ENCODE measurements around the gene TMEM35B.

Gene TMEM35B

DNA sequence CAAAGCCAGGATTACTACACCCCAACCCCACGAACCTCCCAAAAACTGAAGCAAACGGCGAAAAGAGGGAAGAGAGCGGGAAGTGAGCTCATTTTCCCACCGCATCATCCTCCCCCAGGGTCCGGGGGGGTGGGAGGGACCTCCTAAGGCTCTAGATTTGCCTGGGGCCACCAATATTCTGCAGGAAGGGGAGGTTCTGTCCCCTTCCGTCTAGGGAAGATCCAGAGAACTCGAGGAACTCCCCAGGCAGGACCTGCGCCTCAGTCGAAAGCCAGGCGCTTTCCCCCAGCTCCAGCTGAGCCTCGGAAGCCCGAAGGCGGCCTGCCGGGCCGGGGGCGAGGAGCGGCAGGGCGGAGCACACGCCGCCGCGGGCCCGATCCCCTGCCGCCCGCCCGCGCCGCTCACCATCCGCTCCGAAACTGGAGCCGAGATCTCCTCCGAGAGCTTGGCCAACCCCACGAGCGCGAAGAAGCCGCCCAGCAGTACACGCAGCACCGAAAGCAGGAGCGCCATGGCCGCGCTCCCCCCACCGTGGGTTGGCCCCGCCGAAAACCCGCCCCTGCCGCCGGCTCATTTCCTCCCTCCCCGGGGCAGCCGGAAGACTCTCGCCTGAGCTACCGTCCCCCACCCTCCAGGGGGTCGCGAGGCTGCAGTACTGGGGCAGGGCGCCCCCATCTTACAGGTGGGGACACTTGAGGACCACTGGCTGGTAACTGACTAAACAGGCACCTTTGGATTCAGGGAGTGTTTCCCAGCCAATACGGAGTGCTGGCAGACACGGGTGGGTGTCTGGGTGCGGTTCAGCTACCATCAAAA is at the start of gene TMEM35B:
Gene TMEM35B, minus strand, starts transcription at position 555 of the 816 bp plus-strand sequence. Its CDS starts 42 bp downstream, at position 513.
- Histone ChIP-seq H3K27ac (ENCODE audit: low read length) (peak within 1 kb of the TSS; percentile 86), H3K9me3 (ENCODE audit: control insufficient read depth in 2 of 2, low read length in 2 of 2) (no peaks in the 10 kb centered on the region), H3K27me3 (ENCODE audit: control insufficient read depth in 1 of 2, insufficient read depth in 2 of 2, low read length in 2 of 2) (no peaks in the 10 kb centered on the region), H3K4me1 (ENCODE audit: control insufficient read depth, insufficient read depth, low read length) (peaks cover 15% of the 10 kb centered on the region), H3K4me3 (ENCODE audit: low read length in 2 of 2) (peak within 1 kb of the TSS; percentile 73 to 94), H3K36me3 (ENCODE audit: control insufficient read depth in 2 of 2, insufficient read depth in 2 of 2, low read length in 2 of 2) (peaks cover 3 to 6% of the 10 kb centered on the region in 2 donors), H3K9ac (ENCODE audit: low read length in 2 of 2) (peak within 1 kb of the TSS; percentile 87 to 90)

DNA sequence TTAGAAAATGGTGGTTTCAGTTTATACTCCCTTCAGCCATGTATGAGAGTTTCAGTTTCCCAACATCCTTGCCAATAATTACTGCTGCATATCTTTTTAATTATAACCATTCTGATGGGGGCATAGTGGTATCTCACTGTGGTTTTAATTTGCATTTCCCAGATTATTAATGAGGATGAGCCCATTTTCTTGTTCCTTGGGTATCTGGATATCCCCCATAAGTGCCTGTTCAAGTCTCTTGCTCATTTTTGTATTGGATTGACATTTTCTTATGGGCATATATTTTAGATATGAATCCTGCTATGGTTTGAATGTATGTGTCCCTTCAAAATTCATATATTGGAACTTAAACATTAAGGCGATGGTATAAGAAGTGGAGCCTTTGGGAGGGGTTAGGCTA is 48.2 kb upstream of the TMEM35B start:
- Histone ChIP-seq H3K36me3 (ENCODE audit: control insufficient read depth in 2 of 2, insufficient read depth in 2 of 2, low read length in 2 of 2) (no peaks in the 10 kb centered on the region), H3K9me3 (ENCODE audit: control insufficient read depth in 2 of 2, low read length in 2 of 2) (peaks cover 0 to 4% of the 10 kb centered on the region in 2 donors), H3K9ac (ENCODE audit: low read length in 2 of 2) (no peak overlapping the region), H3K4me3 (ENCODE audit: low read length in 2 of 2) (no peak overlapping the region), H3K27me3 (ENCODE audit: control insufficient read depth in 1 of 2, insufficient read depth in 2 of 2, low read length in 2 of 2) (no peaks in the 10 kb centered on the region), H3K27ac (ENCODE audit: low read length) (no peak overlapping the region), H3K4me1 (ENCODE audit: control insufficient read depth, insufficient read depth, low read length) (peaks cover 11% of the 10 kb centered on the region)

DNA sequence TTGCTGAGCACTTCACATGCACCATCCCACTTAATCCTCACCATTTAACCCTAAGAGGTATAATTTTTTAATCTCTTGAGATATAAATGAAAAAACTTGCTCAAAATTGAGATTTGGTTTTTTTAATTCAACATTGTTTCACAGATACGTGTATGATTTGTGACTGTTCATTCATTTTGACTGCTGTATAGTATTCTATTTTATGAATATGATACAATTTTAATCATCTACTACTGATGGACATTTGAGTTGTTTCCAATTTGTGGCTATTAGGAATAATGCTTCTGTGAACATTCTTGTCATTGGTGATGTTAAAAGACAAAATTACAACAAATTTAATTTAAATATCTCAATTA is 47.2 kb upstream of the TMEM35B start:
- no peak overlapping the region for H3K9ac ChIP-seq (ENCODE audit: low read length in 2 of 2)
- H3K27ac ChIP-seq (ENCODE audit: low read length): no peak overlapping the region

DNA sequence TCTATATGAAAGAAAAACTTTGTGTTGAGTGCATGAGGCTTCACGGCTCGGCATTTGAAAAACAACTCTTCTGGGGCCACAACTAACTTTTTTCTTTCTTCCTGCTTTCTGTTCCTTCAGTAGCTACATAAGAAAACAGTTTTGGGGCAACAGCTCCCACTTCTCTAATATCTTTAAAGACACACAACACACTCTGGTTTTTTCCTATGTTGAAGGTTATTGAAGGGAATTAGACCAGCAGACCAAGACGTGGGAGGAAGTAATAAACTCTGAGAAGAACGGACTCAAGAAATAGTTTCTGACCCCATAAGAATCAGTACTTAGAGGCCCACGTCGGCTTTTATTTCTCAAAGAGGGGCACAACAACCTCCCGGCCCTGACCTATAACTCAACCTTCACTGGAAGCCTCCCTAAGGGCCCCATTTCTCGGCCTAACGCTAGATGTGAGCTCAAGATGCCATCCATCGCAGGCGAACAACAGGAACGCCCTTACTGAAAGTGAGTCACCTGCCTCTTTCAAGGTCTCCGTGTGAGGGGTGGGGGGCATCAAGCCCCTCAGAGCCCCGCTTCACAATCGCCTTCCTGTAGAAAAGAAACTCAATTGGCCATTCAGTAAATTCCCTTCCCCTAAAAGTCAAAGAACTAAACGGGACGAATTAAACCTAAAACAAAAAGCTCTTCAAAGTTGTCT is 45.8 kb upstream of the TMEM35B start:
- H3K4me1 ChIP-seq (ENCODE audit: control insufficient read depth, insufficient read depth, low read length): peaks cover 11% of the 10 kb centered on the region
- H3K9ac ChIP-seq (ENCODE audit: low read length in 2 of 2): peak overlapping the region; percentile 85 to 94

More for the DNA sequence above, 47.2 kb upstream of the TMEM35B start:
- H3K36me3 ChIP-seq (ENCODE audit: control insufficient read depth in 2 of 2, insufficient read depth in 2 of 2, low read length in 2 of 2): peaks cover 0 to 3% of the 10 kb centered on the region in 2 donors
- H3K9me3 ChIP-seq (ENCODE audit: control insufficient read depth in 2 of 2, low read length in 2 of 2): peaks cover 0 to 4% of the 10 kb centered on the region in 2 donors
- H3K4me1 ChIP-seq (ENCODE audit: control insufficient read depth, insufficient read depth, low read length): peaks cover 11% of the 10 kb centered on the region
- peak overlapping the region; percentile 49 to 93 for H3K4me3 ChIP-seq (ENCODE audit: low read length in 2 of 2)
- H3K27me3 ChIP-seq (ENCODE audit: control insufficient read depth in 1 of 2, insufficient read depth in 2 of 2, low read length in 2 of 2): no peaks in the 10 kb centered on the region

DNA sequence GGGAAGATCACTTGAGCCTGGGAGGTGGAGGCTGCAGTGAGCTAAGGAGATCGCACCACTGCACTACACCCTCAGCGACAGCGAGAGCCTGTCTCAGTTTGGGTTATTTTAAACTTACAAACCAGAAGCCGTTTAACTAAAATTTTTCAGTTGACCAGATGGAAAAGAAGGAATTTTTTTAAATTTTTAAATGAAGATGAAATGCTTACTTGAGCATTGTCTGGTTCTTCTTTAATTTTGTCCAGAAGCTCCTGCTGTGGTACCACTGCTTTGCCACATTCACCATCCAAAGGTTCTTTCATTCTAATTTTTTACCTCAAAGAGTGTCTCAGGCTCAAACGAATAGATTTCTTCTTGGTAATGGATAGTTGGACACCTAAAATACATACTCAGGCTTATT is 45.2 kb upstream of the TMEM35B start:
- Histone ChIP-seq H3K27ac (ENCODE audit: low read length) (no peak overlapping the region), H3K4me1 (ENCODE audit: control insufficient read depth, insufficient read depth, low read length) (peaks cover 11% of the 10 kb centered on the region)

More for the DNA sequence above, 45.8 kb upstream of the TMEM35B start:
- H3K9me3 ChIP-seq (ENCODE audit: control insufficient read depth in 2 of 2, low read length in 2 of 2): peaks cover 0 to 4% of the 10 kb centered on the region in 2 donors
- peaks cover 0 to 3% of the 10 kb centered on the region in 2 donors for H3K36me3 ChIP-seq (ENCODE audit: control insufficient read depth in 2 of 2, insufficient read depth in 2 of 2, low read length in 2 of 2)
- H3K27ac ChIP-seq (ENCODE audit: low read length): peak overlapping the region; percentile 92
- H3K4me3 ChIP-seq (ENCODE audit: low read length in 2 of 2): peak overlapping the region; percentile 84 to 93
- no peaks in the 10 kb centered on the region for H3K27me3 ChIP-seq (ENCODE audit: control insufficient read depth in 1 of 2, insufficient read depth in 2 of 2, low read length in 2 of 2)

DNA sequence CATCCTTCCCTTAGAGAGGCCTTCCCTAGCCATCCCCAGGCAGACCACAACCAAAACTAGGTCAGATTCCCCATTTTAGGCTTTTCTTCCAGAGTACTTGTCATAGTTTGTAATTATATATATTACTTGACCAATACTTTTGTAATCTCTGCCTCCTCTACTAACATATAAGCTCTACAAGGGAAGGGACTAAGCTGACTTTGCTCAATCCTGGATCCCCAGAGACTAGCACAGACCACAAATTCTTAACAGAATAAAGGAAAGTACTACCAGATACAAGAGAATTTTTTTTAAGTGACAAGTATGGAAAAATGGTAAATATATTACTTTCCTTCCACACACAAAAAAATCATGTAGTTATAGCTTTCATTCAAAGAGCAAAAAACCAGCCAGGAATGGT is 44.6 kb upstream of the TMEM35B start:
- H3K27me3 ChIP-seq (ENCODE audit: control insufficient read depth in 1 of 2, insufficient read depth in 2 of 2, low read length in 2 of 2): no peaks in the 10 kb centered on the region
- H3K4me1 ChIP-seq (ENCODE audit: control insufficient read depth, insufficient read depth, low read length): peaks cover 11% of the 10 kb centered on the region
- H3K9me3 ChIP-seq (ENCODE audit: control insufficient read depth in 2 of 2, low read length in 2 of 2): peaks cover 0 to 4% of the 10 kb centered on the region in 2 donors
- H3K27ac ChIP-seq (ENCODE audit: low read length): no peak overlapping the region
- peak overlapping the region in 1 of 2 donors; percentile 93 for H3K4me3 ChIP-seq (ENCODE audit: low read length in 2 of 2)
- no peak overlapping the region for H3K9ac ChIP-seq (ENCODE audit: low read length in 2 of 2)
- peaks cover 0 to 3% of the 10 kb centered on the region in 2 donors for H3K36me3 ChIP-seq (ENCODE audit: control insufficient read depth in 2 of 2, insufficient read depth in 2 of 2, low read length in 2 of 2)

More for the DNA sequence above, 45.2 kb upstream of the TMEM35B start:
- peak overlapping the region in 1 of 2 donors; percentile 85 for H3K9ac ChIP-seq (ENCODE audit: low read length in 2 of 2)
- peaks cover 0 to 3% of the 10 kb centered on the region in 2 donors for H3K36me3 ChIP-seq (ENCODE audit: control insufficient read depth in 2 of 2, insufficient read depth in 2 of 2, low read length in 2 of 2)
- H3K4me3 ChIP-seq (ENCODE audit: low read length in 2 of 2): peak overlapping the region; percentile 84 to 93
- peaks cover 0 to 4% of the 10 kb centered on the region in 2 donors for H3K9me3 ChIP-seq (ENCODE audit: control insufficient read depth in 2 of 2, low read length in 2 of 2)
- no peaks in the 10 kb centered on the region for H3K27me3 ChIP-seq (ENCODE audit: control insufficient read depth in 1 of 2, insufficient read depth in 2 of 2, low read length in 2 of 2)

DNA sequence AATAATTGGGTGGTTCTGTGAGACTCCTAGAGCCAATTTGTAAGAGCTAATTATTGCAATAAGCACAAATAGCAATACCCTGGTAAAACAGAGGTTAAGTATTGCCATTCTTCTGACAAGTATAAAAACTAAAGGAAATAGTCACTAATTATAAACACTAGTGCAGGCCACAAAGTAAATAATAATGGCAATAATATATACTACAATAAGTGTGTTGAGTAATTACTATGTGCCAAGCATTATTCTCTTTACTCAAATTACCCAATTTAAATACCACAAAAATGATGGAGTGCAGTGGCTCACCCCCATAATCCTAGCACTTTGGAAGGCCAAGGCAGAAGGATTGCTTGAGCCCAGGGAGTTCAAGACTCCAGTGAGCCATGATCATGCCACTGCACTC is 31.3 kb upstream of the TMEM35B start:
- no peaks in the 10 kb centered on the region for H3K27me3 ChIP-seq (ENCODE audit: control insufficient read depth in 1 of 2, insufficient read depth in 2 of 2, low read length in 2 of 2)
- H3K9me3 ChIP-seq (ENCODE audit: control insufficient read depth in 2 of 2, low read length in 2 of 2): no peaks in the 10 kb centered on the region
- peaks cover 10 to 21% of the 10 kb centered on the region in 2 donors for H3K36me3 ChIP-seq (ENCODE audit: control insufficient read depth in 2 of 2, insufficient read depth in 2 of 2, low read length in 2 of 2)
- no peak overlapping the region for H3K4me3 ChIP-seq (ENCODE audit: low read length in 2 of 2)
- H3K27ac ChIP-seq (ENCODE audit: low read length): no peak overlapping the region
- H3K9ac ChIP-seq (ENCODE audit: low read length in 2 of 2): no peak overlapping the region
- no peaks in the 10 kb centered on the region for H3K4me1 ChIP-seq (ENCODE audit: control insufficient read depth, insufficient read depth, low read length)

DNA sequence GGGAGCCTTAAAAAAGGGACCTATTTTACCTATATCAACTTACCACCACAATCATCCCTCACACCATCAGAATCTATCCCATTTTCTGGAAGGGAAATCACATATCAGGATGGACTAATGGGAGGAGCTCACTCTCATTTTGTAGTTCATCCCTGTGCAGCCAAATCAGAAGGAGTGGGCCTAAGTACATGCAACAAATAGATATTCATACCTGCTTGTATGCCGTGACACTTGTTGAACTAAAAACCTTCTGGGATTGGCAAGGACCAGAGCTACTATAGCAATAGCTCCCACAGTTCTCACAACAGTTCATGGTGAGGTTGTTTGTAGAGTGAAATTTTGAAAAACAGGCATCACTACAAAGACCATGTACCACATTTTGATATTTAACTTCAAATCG is 29.3 kb upstream of the TMEM35B start:
- Histone ChIP-seq H3K27ac (ENCODE audit: low read length) (no peak overlapping the region), H3K27me3 (ENCODE audit: control insufficient read depth in 1 of 2, insufficient read depth in 2 of 2, low read length in 2 of 2) (no peaks in the 10 kb centered on the region), H3K4me3 (ENCODE audit: low read length in 2 of 2) (no peak overlapping the region), H3K9ac (ENCODE audit: low read length in 2 of 2) (no peak overlapping the region), H3K4me1 (ENCODE audit: control insufficient read depth, insufficient read depth, low read length) (no peaks in the 10 kb centered on the region), H3K36me3 (ENCODE audit: control insufficient read depth in 2 of 2, insufficient read depth in 2 of 2, low read length in 2 of 2) (peaks cover 17 to 33% of the 10 kb centered on the region in 2 donors), H3K9me3 (ENCODE audit: control insufficient read depth in 2 of 2, low read length in 2 of 2) (no peaks in the 10 kb centered on the region)

DNA sequence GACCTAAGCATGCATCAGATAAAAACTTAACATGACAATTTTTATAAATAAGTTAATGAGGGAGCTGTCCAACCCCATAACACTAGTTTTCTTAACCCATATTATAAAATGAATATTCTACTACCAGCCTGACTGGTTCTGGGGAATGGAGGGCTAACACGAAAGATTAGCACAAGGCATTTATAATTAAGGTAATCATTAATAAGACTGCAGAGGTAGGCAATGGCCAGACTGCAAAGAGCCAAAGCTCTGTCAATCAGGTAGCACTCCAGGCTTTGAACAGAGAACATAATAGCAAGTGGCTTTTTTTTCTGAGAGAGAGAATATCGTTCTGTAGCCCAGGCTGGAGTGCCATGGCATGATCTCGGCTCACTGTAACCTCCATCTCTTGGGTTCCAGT is 20.6 kb upstream of the TMEM35B start:
- no peak overlapping the region for H3K9ac ChIP-seq (ENCODE audit: low read length in 2 of 2)
- H3K27me3 ChIP-seq (ENCODE audit: control insufficient read depth in 1 of 2, insufficient read depth in 2 of 2, low read length in 2 of 2): no peaks in the 10 kb centered on the region
- H3K4me1 ChIP-seq (ENCODE audit: control insufficient read depth, insufficient read depth, low read length): no peaks in the 10 kb centered on the region
- H3K9me3 ChIP-seq (ENCODE audit: control insufficient read depth in 2 of 2, low read length in 2 of 2): no peaks in the 10 kb centered on the region
- H3K36me3 ChIP-seq (ENCODE audit: control insufficient read depth in 2 of 2, insufficient read depth in 2 of 2, low read length in 2 of 2): peaks cover 27 to 33% of the 10 kb centered on the region in 2 donors
- H3K4me3 ChIP-seq (ENCODE audit: low read length in 2 of 2): no peak overlapping the region
- H3K27ac ChIP-seq (ENCODE audit: low read length): no peak overlapping the region

DNA sequence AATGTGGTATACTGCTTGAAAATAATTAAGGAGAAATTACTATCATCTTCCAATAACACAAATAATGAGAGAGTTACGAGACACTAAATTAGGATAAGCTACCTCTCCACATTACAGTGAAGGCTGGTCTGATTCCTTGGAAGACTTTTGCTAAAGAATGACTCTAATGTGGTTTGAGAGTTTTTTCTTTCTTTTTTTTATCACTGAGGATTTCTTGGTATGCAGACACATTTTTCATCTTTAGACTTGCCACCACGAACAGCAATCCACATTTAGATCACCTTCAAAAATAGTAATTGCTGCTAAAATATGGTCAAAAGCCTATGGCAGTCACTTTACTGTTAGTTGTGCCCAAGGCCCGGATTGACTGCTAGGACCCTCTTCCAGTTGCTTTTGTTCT is 16.6 kb upstream of the TMEM35B start:
- no peak overlapping the region for H3K27ac ChIP-seq (ENCODE audit: low read length)
- H3K4me1 ChIP-seq (ENCODE audit: control insufficient read depth, insufficient read depth, low read length): no peaks in the 10 kb centered on the region
- H3K9ac ChIP-seq (ENCODE audit: low read length in 2 of 2): no peak overlapping the region
- H3K9me3 ChIP-seq (ENCODE audit: control insufficient read depth in 2 of 2, low read length in 2 of 2): no peaks in the 10 kb centered on the region
- no peak overlapping the region for H3K4me3 ChIP-seq (ENCODE audit: low read length in 2 of 2)
- H3K27me3 ChIP-seq (ENCODE audit: control insufficient read depth in 1 of 2, insufficient read depth in 2 of 2, low read length in 2 of 2): no peaks in the 10 kb centered on the region
- H3K36me3 ChIP-seq (ENCODE audit: control insufficient read depth in 2 of 2, insufficient read depth in 2 of 2, low read length in 2 of 2): peaks cover 14 to 19% of the 10 kb centered on the region in 2 donors
